LoVo (cell line): ENCODE data around the gene HELT.
"Not testable (repeated sequence)": the region's sequence is repeated elsewhere in the genome, so short reads cannot be mapped to it uniquely, and the experiment has no call there.

Experiments
- DNase-seq: peaks from one replicate; pipeline ENCODE4 v3.0.0-alpha.2; 2016; ENCODE audit warnings: low spot score

The HELT gene, protein sequence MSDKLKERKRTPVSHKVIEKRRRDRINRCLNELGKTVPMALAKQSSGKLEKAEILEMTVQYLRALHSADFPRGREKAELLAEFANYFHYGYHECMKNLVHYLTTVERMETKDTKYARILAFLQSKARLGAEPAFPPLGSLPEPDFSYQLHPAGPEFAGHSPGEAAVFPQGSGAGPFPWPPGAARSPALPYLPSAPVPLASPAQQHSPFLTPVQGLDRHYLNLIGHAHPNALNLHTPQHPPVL

DNA sequence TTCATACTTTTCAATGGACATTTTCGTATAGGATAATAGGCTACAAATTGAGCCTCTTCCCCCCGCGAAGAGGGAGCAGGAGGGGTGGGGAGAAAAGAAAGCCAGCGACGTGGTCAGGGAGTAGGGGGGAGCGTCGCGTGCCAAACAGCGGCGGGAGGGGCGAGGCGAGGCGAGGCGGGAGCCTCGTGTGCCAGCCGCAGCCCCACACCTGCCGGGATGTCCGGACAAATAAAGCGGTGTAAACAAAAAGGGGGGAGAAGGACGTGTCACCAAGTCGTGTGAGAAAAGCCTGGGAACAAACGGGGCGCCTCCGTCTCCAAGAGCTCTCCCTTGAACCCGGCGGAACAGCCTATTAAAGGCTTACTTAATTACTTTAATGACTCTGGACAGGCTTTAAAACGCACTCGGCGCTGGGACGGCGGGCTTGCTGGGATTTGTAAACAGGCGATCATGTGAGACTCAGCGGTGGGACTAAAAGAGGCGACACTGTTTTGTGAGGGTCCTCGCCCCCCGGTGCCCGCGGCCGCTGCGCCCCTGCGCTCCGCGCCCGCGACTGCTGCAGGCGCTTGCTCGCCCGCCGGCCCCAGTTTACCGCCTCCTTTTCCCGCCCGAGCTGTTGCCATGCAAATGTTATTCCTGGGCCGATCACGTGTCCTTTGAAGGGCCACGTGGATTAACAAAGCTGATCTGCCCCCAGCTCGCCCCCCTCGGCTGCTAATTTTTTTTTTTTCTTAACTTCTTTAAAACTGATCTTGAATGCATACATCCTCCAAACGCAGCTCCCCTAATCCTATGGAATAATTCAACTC is at the start of gene HELT:
Gene HELT (plus strand): TSS at position 527 of the 809 bp plus-strand sequence. CDS start 439 bp downstream, outside the sequence.
- DNase-seq = no peak

DNA sequence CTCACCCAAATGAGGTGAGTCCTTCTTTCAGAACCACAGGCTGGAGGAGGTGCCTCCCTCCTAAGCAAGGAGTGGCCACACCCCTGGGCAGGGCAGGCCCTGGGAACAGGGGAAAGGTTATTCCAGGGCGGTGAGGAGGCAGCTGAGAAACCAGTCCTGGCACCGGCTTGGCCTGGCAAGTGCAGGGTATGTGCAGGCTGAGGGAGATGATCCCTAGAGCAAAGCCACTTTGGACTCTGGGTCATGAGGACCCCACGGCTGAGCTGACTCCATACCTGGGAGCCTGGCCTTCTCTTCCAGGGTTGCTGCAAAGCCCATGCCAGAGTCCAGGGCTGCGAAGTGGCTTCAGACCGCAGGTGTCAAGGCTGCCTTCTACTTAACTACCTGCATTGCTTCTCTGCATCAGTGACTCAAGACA is 49.5 kb upstream of the HELT start:
- peak; percentile 66 for DNase-seq

DNA sequence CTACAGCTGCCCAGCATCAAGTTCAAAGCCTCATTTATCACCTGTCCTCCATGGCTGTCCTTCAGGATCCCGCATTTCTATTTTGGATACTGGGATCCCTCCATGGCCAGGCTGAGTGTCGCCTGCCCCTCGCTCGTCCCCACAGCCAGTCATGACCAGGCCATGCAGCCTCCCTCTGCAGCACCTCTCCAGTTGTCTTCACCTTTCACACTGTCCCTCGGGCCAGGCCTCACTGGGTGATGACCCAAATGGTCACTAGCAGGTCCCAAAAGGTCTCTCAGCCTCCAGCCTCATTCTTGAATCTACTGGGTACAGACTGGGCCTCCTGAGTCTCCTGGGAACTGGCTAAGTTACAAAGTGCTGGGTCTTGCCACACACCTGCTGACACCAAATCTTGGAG is 48.7 kb upstream of the HELT start:
- DNase-seq = no peak

DNA sequence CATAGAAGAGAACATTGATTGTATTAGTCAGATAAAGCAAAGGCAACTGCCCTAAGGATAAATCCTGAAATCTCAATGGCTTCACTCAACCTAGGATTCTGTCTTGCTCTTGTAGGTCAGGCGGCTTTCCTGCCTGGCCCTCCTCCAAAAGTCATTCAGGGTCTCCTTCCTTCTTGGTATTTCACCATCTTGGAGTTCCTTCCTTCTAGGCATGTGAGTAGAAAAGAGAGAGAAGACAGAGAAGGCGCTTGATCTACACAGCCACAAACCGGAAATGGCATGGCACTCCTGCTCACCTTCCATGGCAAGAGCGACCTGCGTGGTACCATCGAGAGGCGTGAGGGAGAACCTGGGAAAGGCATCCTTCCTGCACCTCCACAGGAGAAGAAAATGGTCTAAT is 45.3 kb upstream of the HELT start:
- DNase-seq = no peak

DNA sequence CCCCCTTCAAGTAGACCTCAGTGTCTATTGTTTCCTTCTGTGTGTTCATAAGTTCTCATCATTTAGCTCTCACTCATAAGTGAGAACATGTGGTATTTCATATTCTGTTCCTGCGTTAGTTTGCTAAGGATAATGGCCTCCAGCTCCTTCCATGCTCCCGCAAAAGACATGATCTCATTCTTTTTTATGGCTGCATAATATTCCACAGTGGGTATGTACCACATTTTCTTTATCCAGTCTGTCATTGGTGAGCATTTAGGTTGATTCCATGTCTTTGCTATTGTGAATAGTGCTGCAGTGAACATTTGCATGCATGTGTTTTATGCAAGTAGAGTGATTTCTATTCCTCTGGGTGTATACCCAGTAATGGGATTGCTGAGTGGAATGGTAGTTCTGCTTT is 41.9 kb upstream of the HELT start:
- DNase-seq = not testable (repeated sequence)

DNA sequence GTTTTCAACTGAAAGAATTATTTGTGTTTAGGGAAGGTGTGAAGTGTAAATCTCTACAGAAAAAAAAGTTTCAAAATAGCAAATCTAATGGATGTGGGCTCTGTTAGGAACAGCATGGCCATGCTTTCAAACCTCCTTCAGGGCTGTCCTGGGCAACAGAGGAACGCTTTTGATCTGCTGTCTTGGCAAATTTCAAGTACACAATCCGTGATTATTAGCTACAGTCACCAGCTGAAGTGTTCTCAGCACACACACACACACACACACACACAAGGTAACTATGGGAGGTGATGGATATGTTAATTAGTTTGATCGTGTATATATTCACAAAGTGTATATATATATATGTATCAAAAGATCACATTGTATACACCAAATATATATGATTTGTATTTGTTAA is 40.5 kb upstream of the HELT start:
- no peak for DNase-seq

DNA sequence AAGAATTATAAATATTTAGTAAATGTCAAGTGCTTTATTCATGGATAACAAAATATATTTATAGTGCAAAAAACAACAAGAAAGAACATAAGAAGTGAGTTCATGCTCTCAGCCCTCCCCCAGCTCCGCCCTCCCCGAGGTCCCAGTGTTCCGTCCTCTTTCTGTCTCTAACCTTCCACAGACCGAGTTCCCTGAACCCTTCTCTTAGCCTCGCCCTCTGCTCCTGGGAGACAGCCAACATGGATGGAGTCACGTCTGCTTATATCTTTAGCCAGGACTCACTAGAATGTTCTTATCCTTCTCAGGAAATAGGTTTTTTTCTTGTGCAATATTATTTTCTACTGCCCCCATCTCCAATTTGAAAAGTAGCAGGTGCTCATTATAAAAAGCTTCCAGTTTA is 40.1 kb upstream of the HELT start:
- no peak for DNase-seq

DNA sequence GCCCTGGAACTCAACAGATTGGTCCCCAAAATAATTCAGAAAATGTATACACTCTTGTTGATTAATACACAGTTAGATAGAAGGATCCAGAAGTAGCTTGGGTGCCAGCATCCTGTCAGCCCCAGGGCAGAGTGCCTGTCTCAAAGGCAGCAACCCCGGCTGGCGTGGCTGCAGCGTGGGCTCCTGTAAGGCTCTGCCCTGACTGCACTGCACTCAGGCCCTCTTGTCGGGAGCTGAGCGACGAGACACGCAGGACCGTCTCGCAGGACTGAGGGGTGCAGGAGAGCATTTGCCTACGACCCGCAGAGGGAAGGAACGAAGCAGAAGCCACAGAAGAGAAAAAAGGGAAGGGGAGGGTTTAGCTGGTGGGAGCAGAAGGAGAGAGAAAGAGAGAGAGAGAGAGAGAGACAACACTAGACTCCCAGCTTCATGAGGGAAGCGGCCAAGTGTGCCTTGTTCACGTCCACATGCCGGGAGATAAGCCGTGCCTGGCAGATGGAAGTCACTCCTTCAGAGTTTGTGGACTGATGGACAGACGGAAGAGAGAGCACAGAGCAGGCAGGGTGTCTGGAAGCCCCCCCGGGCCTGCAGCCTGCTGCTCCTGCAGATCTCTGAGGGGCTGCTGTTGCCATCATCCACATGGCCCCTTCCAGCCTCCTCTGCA is 38.7 kb upstream of the HELT start:
- no peak for DNase-seq

DNA sequence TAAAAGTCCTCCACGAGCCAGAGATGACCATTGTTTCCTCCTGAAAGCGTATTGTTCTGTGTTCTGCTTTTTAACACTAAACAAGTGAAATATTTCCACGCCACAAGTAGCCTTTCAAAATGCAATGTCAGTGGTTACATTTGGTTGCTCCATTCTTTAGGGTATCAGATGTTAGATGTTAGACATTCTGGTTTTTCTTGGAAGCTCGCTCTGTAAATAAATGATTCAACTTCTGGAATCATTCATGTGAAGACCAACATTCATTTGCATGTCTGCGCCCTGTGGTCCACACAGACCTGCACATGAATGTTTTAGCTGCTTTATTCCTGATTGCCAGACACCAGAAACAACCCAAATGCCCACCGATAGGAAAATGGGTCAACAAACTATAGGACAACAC is 38.0 kb upstream of the HELT start:
- no peak for DNase-seq

DNA sequence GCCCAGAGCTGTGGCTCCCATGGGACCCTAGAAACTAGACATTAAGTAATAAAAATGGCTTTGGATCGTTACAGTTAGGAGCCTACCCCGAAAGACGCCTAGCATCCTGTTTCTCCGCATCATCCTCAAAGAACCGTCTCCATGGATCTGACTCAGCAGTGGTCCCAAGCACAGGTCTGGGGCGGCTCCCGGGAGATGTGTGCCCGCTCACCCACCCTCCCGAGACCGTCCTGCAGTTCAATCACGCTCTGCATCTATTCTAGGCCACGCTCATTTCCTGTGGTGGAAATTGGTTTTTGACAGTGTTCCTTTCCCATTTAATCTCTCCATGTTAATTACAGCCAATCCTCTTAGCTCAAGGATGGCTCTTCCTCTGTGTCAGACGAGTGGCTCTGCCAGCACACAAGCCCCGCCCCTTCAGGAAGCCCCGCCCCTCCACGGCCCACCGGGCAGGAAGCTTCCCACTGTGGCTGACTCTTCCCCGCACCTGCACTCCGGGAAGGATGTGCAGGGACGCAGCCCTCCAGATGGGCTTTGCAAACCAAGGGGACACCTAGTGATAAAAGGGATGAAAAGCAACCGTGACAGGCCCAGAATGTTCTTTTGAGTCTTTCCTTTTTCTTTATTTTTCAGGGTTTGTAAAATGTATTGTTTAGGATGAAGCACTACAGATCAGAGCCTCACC is 34.5 kb upstream of the HELT start:
- DNase-seq = peak; percentile 50

DNA sequence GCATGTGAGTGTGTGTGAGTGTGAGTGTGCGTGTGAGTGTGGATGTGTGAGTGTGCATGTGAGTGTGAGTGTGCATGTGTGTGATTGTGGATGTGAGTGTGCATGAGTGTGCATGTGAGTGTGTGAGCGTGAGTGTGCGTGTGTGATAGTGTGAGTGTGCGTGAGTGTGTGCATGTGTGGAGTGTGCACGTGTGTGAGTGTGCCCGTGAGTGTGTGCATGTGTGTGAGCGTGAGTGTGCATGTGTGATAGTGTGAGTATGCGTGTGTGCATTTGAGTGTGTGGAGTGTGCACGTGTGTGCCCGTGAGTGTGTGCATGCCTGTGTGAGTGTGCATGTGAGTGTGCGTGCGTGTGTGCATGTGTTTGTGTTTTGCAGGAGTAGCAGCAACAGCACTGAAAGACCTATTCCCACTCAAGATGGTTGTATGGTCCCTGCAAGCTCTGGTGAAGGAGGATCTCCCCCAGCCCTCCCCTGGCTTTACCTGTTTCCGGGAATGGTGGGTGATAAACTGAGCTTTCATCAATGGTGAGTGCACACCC is 30.7 kb upstream of the HELT start:
- DNase-seq = no peak

DNA sequence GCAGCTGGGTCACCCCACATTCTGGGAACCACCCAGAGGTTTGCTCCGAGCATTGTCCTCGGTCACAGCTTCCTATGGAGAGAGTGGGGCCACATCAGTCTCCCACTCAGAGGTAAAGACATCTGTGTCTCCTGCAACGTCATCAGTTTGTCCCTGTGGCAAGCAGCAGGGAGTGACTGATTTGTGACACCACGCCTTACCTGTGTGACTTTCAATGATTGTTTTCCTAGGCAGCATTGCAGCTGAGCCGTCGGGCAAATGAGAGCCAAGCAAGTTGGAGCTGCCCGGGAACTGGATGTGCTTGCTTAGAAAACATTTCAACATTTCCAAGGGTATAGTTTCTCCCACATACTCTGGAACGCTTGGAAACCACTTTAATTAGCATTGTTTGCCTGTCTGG is 29.7 kb upstream of the HELT start:
- DNase-seq = no peak

DNA sequence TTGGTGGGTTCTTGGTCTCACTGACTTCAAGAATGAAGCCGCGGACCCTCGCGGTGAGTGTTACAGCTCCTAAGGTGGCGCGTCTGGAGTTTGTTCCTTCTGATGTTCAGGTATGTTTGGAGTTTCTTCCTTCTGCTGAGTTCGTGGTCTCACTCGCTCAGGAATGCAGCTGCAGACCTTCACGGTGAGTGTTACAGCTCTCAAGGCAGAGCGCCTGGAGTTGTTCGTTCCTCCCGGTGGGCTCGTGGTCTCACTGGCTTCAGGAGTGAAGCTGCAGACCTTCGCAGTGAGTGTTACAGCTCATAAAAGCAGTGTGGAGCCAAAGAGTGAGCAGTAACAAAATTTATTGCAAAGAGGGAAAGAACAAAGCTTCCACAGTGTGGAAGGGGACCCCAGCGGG is 29.0 kb upstream of the HELT start:
- not testable (repeated sequence) for DNase-seq

DNA sequence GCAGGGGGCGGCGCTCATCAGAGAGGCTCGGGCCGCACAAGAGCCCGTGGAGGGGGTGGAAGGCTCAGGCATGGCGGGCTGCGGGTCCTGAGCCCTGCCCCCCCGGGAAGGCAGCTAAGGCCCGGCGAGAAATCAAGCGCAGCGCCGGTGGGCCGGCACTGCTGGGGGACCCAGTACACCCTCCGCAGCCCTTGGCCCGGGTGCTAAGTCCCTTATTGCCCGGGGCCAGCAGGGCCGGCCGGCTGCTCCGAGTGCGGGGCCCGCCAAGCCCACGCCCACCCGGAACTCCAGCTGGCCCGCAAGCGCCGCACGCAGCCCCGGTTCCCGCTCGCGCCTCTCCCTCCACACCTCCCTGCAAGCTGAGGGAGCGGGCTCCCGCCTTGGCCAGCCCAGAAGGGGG is 28.2 kb upstream of the HELT start:
- DNase-seq = not testable (repeated sequence)

DNA sequence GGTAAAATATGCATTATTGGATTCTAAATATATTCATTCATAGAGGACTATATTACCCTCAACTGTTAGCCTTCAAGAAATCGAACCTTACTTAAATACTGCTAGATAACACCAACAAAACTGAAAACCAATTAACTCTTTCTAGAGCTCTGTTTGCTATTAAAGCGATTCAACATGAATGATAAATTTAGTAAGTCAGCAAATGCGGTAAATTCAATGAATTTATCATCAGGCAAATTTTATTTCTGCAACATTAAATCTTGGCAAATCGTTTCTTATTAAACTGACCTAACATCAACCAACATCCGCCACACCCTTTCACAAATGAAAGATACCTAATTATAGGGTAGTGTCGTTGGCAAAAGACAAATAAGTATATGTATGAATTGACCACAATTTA is 26.4 kb upstream of the HELT start:
- no peak for DNase-seq

DNA sequence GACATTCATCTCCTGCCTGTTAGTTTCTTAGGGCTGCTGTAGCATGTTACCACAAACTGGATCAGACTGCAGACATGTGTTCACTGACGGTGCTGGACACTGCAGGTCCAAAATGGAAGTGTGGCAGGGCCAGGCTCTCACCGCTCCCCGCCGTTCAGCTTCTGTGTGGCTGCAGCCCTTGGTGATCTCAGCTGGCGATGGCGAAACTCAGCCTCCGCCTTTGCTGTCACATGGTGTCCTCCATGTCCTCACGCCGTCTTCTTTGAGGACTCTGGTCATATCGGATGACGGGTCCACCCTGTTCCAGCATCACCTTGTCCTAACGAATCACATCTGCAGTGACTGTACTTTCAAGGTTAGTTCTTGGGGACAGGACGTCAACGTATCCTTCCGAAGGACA is 25.9 kb upstream of the HELT start:
- no peak for DNase-seq

DNA sequence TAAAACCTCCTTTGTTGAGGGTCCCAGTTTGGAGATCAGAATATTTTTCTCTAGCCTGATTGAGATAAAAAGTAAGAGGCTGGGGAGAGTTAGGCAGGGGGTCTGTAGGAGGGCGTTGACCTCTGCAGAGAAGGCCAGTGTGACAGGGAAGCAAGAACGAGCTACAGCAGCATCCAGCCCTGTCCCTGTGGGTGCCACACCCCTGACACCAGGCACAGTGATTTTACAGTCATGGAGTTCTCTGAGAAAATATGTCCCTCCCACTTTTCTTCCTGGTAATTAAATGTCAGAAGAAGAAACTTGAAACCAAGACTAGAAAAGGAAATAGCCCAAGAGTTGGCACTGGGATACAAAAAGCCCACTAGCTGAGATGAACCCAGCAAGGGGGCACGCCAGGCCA is 25.0 kb upstream of the HELT start:
- DNase-seq = no peak

DNA sequence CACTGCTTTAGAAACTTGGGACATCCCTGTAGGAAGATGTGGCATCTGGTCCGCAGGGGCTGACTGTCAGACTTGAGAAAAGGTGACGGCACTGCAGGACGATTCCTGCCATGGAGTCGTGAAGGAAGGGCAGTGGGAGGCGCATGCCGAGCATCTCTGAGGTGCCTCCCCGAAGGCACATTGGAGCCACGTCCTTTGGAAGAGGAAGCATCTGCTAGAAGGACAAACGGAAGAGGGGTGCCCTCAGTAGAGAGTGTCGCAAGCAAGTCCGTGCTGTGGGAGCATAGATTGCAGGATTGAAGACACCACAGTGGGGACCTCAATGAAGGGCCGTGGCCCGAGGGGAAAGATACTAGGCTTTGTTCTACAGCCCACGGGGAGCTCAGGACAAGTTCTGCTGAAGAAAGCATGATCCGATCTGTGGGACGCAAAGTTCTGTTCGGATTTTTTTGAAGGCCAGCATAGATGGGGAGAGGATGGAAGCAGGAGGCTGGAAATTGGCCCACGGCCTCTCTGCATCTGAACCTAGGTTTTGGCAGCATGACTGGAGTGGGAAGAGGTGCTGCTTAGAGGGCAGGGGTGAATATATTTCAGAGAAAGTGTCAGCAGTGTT is 24.2 kb upstream of the HELT start:
- DNase-seq = no peak

DNA sequence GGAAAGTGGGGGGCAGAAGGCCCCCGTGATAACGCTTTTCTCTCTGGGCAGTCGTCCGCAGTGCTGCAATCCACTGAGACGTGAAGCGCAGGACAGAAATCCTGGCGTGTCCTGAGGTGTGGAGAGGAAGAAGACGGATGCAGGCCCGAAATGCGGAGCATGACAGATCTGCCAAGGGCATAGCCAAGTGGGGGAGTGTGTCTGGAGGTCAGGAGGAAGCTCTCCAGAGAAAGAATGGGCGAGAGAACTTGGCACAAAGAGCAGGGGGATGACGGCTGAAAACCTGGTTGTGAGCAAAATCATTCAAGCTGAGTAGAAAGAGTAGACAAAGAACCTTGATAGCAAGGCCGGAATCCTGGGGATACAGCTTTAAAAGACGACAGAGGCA is 23.7 kb upstream of the HELT start:
- no peak for DNase-seq

DNA sequence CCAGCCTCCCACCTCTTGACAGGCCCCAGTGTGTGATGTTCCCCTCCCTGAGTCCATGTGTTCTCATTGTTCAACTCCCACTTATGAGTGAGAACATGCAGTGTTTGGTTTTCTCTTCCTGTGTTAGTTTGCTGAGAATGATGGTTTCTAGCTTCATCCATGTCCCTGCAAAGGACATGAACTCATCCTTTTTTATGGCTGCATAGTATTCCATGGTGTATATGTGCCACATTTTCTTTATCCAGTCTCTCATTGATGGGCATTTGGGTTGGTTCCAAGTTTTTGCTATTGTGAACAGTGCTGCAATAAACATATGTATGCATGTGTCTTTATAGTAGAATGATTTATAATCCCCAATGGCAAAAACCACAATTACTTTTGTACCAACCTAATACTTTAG is 20.6 kb upstream of the HELT start:
- not testable (repeated sequence) for DNase-seq

DNA sequence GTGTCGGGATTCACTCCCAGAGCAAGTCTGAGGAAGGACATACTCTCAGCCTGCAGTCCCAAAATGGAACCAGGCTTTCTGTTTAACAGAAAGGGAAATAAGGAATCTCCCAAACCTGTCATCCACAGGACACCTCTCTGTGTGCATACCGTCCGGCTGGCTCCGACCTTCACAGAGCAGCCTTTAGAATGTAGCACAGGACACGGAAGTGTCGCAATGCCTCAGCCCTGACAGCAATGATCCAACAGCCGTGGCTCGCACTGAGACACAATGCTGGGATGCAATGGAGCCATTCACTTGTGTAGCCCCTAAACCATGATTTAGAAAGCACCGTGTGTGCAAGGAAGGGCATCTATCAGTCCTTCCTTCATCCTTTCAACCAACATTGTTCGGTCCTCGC is 15.5 kb upstream of the HELT start:
- no peak for DNase-seq
